ENCODE data around the gene SPG21. TPM values are rescaled to one million over a fixed set of nuclear protein-coding genes. Genes with fewer than 3 reads are reported as not detected.

Gene SPG21
- polyA plus RNA-seq, 1 donor (not counting 4 experiments of a cell fraction or from before 2014, with no cell fraction given), result 62.9 TPM

DNA sequence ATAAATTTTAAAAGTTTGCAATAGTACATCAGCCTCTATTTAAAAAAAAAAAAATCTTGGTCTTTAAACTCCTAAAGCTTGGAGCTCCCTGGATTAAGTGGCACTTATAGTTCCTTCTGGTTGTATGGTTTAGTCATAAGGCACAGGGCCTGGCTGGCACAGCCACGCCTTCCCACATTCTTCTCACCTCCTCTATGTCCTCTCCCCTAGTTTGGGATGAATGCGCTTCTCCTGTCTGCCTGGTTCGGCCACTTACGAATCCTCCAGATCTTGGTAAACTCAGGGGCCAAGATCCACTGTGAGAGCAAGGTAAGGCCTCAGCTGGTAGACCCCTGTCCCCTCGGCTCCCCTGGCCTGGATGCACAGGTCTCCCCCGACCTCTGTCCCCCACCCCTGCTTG, 68.0 kb downstream of the SPG21 start:
- no peaks in the 10 kb centered on the region for H3K36me3 ChIP-seq (ENCODE audit: control insufficient read depth in 2 of 2, extremely low read depth in 1 of 2, insufficient read depth in 2 of 2, low read length in 2 of 2)
- H2AFZ ChIP-seq (ENCODE audit: control insufficient read depth, low read length), result no peak overlapping the region
- H3K4me1 ChIP-seq (ENCODE audit: control insufficient read depth, extremely low read depth, insufficient read depth, low read length), result peaks cover 5% of the 10 kb centered on the region
- FAIRE-seq, result no peak
- H3K4me3 ChIP-seq (ENCODE audit: control insufficient read depth in 2 of 3, extremely low read depth in 1 of 3, insufficient read depth in 2 of 3, low read depth in 1 of 3, low read length in 3 of 3), result no peak overlapping the region
- no peaks in the 10 kb centered on the region for H3K79me2 ChIP-seq (ENCODE audit: control insufficient read depth, insufficient read depth, low read length)
- no peaks in the 10 kb centered on the region for H3K9me1 ChIP-seq (ENCODE audit: control insufficient read depth, extremely low read depth, insufficient read depth, low read length)
- H3K9ac ChIP-seq (ENCODE audit: control insufficient read depth, extremely low read depth, insufficient read depth, low read length), result no peak overlapping the region
- DNase-seq (ENCODE audit: low read depth, low spot score), result no peak
- no peak overlapping the region for H3K27ac ChIP-seq (ENCODE audit: control insufficient read depth, insufficient read depth, low read length)
- no peaks in the 10 kb centered on the region for H4K20me1 ChIP-seq (ENCODE audit: control insufficient read depth, extremely low read depth, insufficient read depth, low read length)
- TF ChIP-seq EZH2 (IDR thresholded peaks at IDR 0.05; ENCODE audit: low read length), result no peak
- TF ChIP-seq CTCF (optimal IDR thresholded peaks at IDR 0.05 in 1 of 3, IDR thresholded peaks at IDR 0.05 in 1 of 3, conservative IDR thresholded peaks at IDR 0.05 in 1 of 3; ENCODE audit: extremely low read depth in 1 of 3, insufficient read depth in 2 of 3, low read length in 3 of 3), result no peak
- no peaks in the 10 kb centered on the region for H3K27me3 ChIP-seq (ENCODE audit: control insufficient read depth, extremely low read depth, insufficient read depth, low read length)
- no peak overlapping the region for H3K4me2 ChIP-seq (ENCODE audit: control insufficient read depth, extremely low read depth, insufficient read depth, low read depth, low read length)
- H3K9me3 ChIP-seq (ENCODE audit: control insufficient read depth, low read depth, low read length), result no peaks in the 10 kb centered on the region
- dilution Hi-C loops (cut with MboI; ENCODE audit: extremely low pct_ligation_motif_present, low sequenced_read_pairs), result no loop called here

DNA sequence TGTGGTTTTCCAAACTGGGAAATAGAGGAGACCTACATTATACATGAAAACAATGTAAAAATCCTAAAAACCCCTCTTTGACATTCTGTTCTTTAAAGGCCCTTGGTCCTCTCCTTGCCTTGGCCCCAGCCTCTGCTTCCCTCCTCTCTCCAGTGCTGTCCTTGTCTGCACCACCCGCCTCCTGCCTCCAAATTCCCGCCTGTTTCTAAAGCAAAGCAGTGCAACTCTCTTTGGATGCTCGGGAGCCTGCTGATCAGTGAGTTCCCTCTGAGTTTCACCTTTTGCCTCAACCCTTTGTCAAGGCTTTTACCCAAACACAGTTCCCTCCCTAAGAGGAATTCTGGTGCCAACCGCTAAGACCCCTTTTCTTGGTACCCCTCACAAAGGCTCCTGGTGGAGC, 70.0 kb downstream of the SPG21 start:
- H3K27me3 ChIP-seq (ENCODE audit: control insufficient read depth, extremely low read depth, insufficient read depth, low read length), result no peaks in the 10 kb centered on the region
- H3K4me2 ChIP-seq (ENCODE audit: control insufficient read depth, extremely low read depth, insufficient read depth, low read depth, low read length), result no peak overlapping the region
- no peak overlapping the region for H3K4me3 ChIP-seq (ENCODE audit: control insufficient read depth in 2 of 3, extremely low read depth in 1 of 3, insufficient read depth in 2 of 3, low read depth in 1 of 3, low read length in 3 of 3)
- no peaks in the 10 kb centered on the region for H3K9me3 ChIP-seq (ENCODE audit: control insufficient read depth, low read depth, low read length)
- H3K36me3 ChIP-seq (ENCODE audit: control insufficient read depth in 2 of 2, extremely low read depth in 1 of 2, insufficient read depth in 2 of 2, low read length in 2 of 2), result no peaks in the 10 kb centered on the region
- peaks cover 5% of the 10 kb centered on the region for H3K4me1 ChIP-seq (ENCODE audit: control insufficient read depth, extremely low read depth, insufficient read depth, low read length)
- no peaks in the 10 kb centered on the region for H3K79me2 ChIP-seq (ENCODE audit: control insufficient read depth, insufficient read depth, low read length)
- TF ChIP-seq EZH2 (IDR thresholded peaks at IDR 0.05; ENCODE audit: low read length) (no peak), CTCF (optimal IDR thresholded peaks at IDR 0.05 in 1 of 3, IDR thresholded peaks at IDR 0.05 in 1 of 3, conservative IDR thresholded peaks at IDR 0.05 in 1 of 3; ENCODE audit: extremely low read depth in 1 of 3, insufficient read depth in 2 of 3, low read length in 3 of 3) (no peak)
- no peaks in the 10 kb centered on the region for H4K20me1 ChIP-seq (ENCODE audit: control insufficient read depth, extremely low read depth, insufficient read depth, low read length)
- H3K9ac ChIP-seq (ENCODE audit: control insufficient read depth, extremely low read depth, insufficient read depth, low read length), result no peak overlapping the region
- H3K27ac ChIP-seq (ENCODE audit: control insufficient read depth, insufficient read depth, low read length), result no peak overlapping the region
- dilution Hi-C loops (cut with MboI; ENCODE audit: extremely low pct_ligation_motif_present, low sequenced_read_pairs), result no loop called here
- no peak for DNase-seq (ENCODE audit: low read depth, low spot score)
- H3K9me1 ChIP-seq (ENCODE audit: control insufficient read depth, extremely low read depth, insufficient read depth, low read length), result no peaks in the 10 kb centered on the region
- FAIRE-seq, result no peak
- H2AFZ ChIP-seq (ENCODE audit: control insufficient read depth, low read length), result no peak overlapping the region
